Measurements from ENCODE around the gene RAB18.
"Not testable (repeated sequence)": the region's sequence is repeated elsewhere in the genome, so short reads cannot be mapped to it uniquely, and the experiment has no call there.

Gene RAB18

DNA sequence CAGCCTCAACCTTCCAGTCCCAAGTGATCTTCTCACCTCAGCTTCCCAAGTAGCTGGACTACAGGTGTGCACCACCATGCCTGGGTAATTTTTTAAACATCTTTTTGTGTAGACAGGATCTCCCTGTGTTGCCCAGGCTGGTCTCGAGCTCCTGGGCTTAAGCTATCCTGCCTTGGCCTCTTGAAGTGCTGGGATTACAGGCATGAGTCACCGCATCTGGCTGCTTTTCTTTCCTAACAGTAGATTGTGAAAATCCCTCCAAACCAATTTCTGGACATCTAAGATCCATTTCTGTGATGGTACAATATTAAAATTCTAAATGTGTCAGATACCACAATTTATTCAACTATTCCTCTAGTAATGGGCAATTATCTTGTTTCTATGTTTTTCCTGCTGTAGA is 38.7 kb downstream of the RAB18 start:
- DNase-seq (ENCODE audit: low spot score), result no peak

DNA sequence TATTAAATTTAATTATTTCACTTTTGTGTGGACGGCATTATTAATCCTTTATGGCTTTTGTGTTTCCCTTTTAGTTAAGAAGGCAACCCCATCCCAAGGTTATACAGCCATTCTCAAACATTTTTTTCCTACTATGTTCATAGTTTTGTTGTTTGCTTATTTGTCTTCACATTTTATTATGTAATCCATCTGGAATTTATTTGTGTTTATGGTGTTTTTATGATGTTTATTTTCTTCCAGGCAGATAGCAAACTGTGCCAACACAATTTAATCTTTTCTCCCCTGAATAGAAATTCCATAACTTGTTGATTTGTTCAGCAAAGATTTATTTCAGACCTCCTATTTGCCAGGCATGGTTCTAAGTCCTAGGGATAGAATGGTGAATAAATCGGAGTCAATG is 42.9 kb downstream of the RAB18 start:
- no peak for DNase-seq (ENCODE audit: low spot score)

DNA sequence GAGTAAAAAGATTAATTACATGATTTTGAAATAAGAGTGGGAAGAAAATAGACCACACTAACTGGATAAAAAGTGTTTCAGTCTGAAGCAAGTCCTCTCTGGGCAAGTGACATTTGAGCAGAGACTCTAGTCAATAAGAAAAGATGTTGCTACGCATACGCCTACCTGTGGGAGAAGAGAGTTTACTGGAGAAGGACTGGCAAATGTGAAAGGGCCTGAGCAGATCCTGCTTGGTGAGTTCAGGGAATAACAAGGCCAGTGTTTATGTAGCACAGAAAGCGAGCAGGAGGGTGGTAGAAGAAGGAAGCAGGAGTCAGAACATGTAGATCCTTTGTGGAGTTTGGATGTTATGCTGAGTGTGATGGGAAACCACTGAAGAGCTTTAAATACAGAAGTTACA is 43.4 kb downstream of the RAB18 start:
- DNase-seq (ENCODE audit: low spot score), result no peak

DNA sequence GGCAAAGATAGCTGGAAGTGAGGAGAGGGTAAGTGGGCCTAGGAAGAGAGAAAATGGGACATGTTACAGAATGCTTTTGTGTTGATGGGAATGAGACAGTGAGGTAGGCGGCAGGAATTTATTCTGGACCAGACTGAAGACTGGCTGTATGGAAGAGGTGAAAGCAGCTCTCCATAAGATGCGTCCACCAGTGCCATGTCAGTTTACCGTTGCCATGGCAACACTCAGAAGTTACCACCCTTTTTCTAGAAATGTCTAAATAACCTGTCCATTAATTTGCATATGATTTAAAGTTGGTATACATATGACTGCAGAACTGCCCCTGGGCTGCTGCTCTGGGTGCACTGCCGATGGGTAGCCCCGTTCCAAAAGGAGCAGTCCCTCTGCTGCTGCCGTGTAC is 46.7 kb downstream of the RAB18 start:
- DNase-seq (ENCODE audit: low spot score), result no peak

DNA sequence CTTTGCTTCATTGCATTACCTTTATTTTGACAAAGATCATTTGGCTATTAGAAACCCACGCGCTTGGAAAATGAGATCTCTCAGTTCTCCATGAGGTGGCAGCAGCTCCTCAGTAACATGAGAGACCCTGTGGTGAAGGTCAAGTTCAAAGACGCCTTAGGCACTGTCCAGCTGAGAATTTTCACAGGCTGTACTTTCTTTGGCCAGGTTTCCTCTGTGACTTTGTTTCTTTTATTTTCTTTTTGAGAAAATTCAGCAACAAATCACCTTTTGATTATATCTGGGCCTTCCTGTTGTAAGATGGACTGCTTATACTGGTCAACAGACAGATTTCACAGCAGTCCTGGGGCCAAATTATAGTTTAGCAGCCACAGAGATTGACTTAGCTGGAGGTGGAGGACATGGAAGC is 54.5 kb downstream of the RAB18 start:
- DNase-seq (ENCODE audit: low spot score), result peak; percentile 52

DNA sequence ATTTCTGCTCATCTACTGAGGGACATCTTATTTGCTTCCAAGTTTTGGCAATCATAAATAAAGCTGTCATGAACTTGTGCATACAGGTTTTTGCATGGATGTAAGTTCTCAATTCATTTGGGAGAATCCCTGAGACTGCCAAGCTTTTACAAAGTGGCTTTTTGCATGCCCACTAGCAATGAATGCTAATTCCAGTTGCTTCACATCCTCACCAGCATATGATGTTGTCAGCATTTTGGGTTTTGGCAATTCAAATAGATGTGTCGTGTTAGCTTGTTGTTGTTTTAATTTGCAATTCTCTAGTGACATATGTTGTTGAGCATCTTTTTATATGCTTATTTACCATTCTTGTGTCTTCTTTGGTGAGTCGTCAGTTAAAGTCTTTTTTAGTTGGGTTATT is 57.2 kb downstream of the RAB18 start:
- DNase-seq (ENCODE audit: low spot score), result no peak

DNA sequence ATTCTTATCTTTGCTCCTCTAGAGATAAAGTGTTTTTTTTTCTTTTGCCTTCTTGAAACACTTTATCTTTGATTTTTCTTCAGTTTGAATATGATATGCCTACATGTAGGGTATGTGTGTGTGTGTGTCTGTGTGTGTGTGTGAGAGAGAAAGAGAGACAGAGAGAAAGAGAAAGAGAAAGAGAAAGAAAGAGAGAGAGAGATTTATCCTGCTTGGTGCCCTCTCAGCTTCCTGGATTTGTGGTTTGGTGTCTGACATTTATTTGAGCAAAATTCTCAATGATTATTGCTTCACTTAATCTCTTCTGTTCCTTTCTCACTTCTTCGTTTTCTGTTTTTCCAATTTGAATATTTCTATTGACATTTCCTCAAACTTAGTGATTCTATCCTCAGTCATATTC is 60.3 kb downstream of the RAB18 start:
- no peak for DNase-seq (ENCODE audit: low spot score)

DNA sequence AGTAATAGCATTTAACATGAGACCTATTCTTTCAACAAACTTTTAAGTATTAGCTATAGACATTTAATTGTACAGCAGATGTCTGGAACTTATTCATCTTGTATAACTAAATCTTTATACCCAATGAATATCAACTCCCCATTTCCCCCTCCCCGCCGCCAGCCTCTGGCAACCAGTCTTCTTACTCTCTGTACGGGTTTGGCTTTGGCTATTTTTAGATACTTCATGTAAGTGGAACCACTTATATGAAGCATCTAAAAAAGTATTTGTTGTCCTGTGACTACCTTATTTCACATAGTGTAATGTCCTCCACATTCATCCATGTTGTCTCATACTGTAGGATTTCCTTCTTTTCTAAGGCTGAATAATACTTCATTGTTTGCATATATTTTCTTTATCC is 60.8 kb downstream of the RAB18 start:
- no peak for DNase-seq (ENCODE audit: low spot score)

DNA sequence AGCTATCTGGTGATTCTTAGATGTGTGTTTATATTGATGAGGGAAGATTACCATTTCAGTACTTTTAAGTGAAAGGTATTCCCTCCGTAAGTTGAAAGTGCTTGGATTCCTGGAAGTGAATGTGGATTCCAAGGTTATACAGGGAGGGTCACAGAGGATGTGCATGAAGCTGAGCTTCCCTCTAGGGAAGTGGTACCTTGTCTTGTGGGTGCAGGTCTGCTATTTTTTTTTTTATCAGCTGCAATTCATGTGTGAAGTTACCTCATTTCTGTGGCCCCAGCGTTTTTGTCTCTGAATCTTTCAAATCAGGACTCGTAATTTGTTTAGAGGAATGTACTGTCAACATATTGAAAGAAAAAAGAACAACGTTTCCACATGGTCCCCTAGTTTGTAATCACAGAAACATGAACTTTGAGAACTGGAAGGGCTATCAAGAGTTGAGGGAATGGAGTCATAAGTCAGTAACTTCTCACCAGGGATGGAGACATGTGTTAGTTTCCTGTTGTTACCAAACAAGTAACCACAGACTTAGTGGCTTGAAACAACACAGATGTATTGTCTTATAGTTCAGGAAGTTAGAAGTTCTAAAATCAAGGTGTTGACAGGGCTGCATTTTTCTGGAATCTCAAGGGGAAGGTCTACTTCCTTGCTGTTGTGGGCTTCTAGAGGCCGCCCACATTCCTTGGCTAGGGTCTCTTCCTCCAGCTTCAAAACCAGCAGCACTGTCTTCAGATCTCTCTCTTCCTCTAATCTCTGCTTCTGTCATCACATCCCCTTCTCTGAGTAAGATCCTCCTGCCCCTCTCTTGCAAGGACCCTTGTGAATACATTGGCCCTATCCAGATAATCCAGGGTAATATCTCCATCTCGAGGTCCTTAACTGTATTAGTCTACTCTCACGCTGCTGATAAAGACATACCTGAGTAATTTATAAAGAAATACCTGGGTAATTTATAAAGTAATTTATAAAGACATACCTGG is 64.4 kb downstream of the RAB18 start:
- no peak for DNase-seq (ENCODE audit: low spot score)

DNA sequence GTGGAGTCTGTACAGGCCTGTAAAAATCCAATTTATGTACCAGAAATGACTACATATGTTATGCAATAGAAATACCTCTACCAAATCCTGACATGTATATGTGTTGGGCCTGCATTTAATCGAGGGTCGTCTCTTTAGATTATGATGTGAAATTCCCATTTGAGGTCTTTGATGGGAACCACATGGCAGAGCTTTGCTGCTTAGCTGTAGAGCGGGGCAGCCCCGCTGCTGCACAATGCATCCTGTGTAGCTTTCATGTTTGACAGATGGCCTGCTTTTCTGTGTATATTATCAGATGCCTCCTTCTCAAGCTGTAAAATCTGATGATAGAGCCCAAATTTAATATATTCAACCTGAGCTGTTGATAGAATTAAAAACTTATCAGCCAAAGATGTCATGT is 65.8 kb downstream of the RAB18 start:
- DNase-seq (ENCODE audit: low spot score), result peak; percentile 50

DNA sequence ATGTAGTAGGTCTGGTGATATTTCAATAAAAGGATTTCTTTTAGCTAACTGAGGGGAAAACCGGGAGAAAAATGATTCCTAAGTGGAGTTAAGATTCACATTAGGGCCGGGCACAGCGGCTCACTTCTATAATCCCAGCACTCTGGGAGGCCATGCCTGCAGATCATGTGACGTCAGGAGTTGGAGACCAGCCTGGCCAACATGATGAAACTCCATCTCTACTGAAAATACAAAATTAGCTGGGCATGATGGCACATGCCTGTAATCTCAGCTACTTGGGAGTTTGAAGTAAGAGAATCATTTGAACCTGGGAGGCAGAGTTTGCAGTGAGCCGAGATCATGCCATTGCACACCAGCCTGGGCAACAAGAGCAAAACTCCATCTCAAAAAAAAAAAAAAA is 72.9 kb downstream of the RAB18 start:
- DNase-seq (ENCODE audit: low spot score), result not testable (repeated sequence)

DNA sequence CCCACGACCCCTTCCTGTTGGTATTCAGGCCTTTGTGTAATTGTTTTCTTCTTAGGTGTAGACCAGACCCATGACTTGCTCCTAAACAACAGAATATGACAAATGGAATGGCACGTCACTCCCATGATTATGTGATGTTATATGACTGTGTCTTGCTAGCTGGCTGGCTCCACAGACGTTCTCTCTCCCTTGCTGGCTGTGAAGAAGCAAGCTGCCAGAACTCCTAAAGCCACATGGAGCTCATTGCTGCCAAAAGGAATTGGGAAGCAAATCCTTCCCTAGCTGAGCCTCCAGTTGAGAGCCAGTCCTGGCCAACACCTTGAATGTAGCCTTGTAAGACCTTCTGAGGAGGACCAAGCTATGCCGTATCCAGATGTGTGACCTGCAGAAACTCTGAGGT is 74.2 kb downstream of the RAB18 start:
- DNase-seq (ENCODE audit: low spot score), result no peak

DNA sequence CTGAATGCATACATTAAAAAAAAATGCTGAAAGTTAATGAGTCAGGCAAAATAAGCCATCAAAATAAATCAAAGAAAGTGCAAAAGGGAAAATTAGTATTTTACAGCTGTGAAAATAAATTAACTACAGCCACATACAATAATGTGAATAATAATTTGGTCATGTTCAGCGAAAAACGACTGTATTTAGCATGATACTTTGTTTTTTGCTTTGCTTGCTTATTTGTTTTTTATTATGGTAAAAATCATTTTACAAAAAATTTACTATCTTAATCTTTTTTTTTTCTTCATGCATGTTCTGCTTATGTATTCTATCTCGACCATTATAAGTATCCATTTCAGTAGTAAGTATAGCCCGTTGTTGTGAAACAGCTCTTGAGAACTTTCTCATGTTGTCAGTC is 77.1 kb downstream of the RAB18 start:
- no peak for DNase-seq (ENCODE audit: low spot score)

DNA sequence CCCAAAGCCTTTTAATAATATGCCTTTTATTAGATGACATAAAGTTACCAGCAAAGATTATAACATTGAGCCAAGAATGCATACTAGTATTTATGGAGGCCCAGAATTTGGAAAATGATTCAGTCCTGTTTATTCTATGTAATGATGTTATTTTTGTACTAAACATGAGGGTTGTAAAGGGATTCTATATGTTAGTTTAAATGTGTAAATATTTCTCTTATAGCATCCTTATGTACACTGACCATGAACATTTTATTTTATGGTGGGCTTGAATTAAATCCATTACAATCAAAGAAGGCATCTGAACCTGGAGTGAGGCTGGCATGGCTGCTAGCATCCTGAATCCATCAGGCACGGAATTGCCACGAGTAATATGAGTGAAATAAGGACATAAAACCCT is 80.2 kb downstream of the RAB18 start:
- DNase-seq (ENCODE audit: low spot score), result no peak
